Measurements from ENCODE around the gene TNFRSF1A. TPM values are rescaled to one million over a fixed set of nuclear protein-coding genes. Genes with fewer than 3 reads are reported as not detected.
A peak's percentile ranks its signal among the peaks of the same experiment; 100 is the strongest.

TNFRSF1A gene
- total and polyA plus RNA-seq, 2 donors from 2014 or later = 99.6 to 186 TPM

- Histone ChIP-seq H3K9me3 (ENCODE audit: control insufficient read depth in 2 of 3, insufficient read depth in 1 of 3, low read length in 3 of 3) (no peaks in the 10 kb centered on the region), H3K36me3 (ENCODE audit: control insufficient read depth in 2 of 3, insufficient read depth in 3 of 3, low read length in 3 of 3) (no peaks in the 10 kb centered on the region), H3K4me1 (ENCODE audit: control insufficient read depth in 2 of 3, insufficient read depth in 2 of 3, low read depth in 1 of 3, low read length in 3 of 3) (peaks cover 0 to 14% (median 7%) of the 10 kb centered on the region in 3 donors), H3K9ac (ENCODE audit: low read length in 3 of 3) (no peak overlapping the region), H3K27ac (ENCODE audit: low read depth in 2 of 2, low read length in 2 of 2) (no peak overlapping the region), H3K27me3 (ENCODE audit: control insufficient read depth, insufficient read depth, low read length) (no peaks in the 10 kb centered on the region), H3K4me3 (ENCODE audit: low read length in 3 of 3) (no peak overlapping the region)
- no peak for TF ChIP-seq CTCF (IDR thresholded peaks at IDR 0.05; ENCODE audit: borderline replicate concordance, extremely low read depth, insufficient read depth)
- DNase-seq = peak in 1 of 5 donors; percentile 75
- no peak for FAIRE-seq
- intact Hi-C loops (cut with DNase I) = no loop called here
Observed at GRCh38 chr12:6315704-6316597, 25.9 kb downstream of the TNFRSF1A start.

GRCh38 chr12:6315184-6315583 lies 26.7 kb downstream of the TNFRSF1A start:
- TF ChIP-seq CTCF (IDR thresholded peaks at IDR 0.05; ENCODE audit: borderline replicate concordance, extremely low read depth, insufficient read depth) = no peak
- Histone ChIP-seq H3K4me1 (ENCODE audit: control insufficient read depth in 2 of 3, insufficient read depth in 2 of 3, low read depth in 1 of 3, low read length in 3 of 3) (peaks cover 0 to 16% (median 7%) of the 10 kb centered on the region in 3 donors), H3K9ac (ENCODE audit: low read length in 3 of 3) (no peak overlapping the region), H3K4me3 (ENCODE audit: low read length in 3 of 3) (no peak overlapping the region), H3K27ac (ENCODE audit: low read depth in 2 of 2, low read length in 2 of 2) (no peak overlapping the region), H3K27me3 (ENCODE audit: control insufficient read depth, insufficient read depth, low read length) (no peaks in the 10 kb centered on the region), H3K36me3 (ENCODE audit: control insufficient read depth in 2 of 3, insufficient read depth in 3 of 3, low read length in 3 of 3) (no peaks in the 10 kb centered on the region), H3K9me3 (ENCODE audit: control insufficient read depth in 2 of 3, insufficient read depth in 1 of 3, low read length in 3 of 3) (no peaks in the 10 kb centered on the region)
- DNase-seq (no peak), FAIRE-seq (no peak)
- intact Hi-C loops (cut with DNase I) = no loop called here

GRCh38 chr12:6314776-6315175 lies 27.1 kb downstream of the TNFRSF1A start:
- Histone ChIP-seq H3K4me1 (ENCODE audit: control insufficient read depth in 2 of 3, insufficient read depth in 2 of 3, low read depth in 1 of 3, low read length in 3 of 3) (peaks cover 0 to 16% (median 7%) of the 10 kb centered on the region in 3 donors), H3K27ac (ENCODE audit: low read depth in 2 of 2, low read length in 2 of 2) (no peak overlapping the region), H3K36me3 (ENCODE audit: control insufficient read depth in 2 of 3, insufficient read depth in 3 of 3, low read length in 3 of 3) (no peaks in the 10 kb centered on the region), H3K9ac (ENCODE audit: low read length in 3 of 3) (no peak overlapping the region), H3K27me3 (ENCODE audit: control insufficient read depth, insufficient read depth, low read length) (no peaks in the 10 kb centered on the region), H3K9me3 (ENCODE audit: control insufficient read depth in 2 of 3, insufficient read depth in 1 of 3, low read length in 3 of 3) (no peaks in the 10 kb centered on the region), H3K4me3 (ENCODE audit: low read length in 3 of 3) (no peak overlapping the region)
- DNase-seq (peak in 1 of 5 donors; percentile 69), FAIRE-seq (no peak)
- intact Hi-C loops (cut with DNase I) = no loop called here
- no peak for TF ChIP-seq CTCF (IDR thresholded peaks at IDR 0.05; ENCODE audit: borderline replicate concordance, extremely low read depth, insufficient read depth)

Data from kidney (tissue), 14 donors.